Nephron (organoid): ENCODE data around the gene MPP3.

Source experiments
- H3K27ac Mint-ChIP-seq, 3 experiments: 2 replicates each; pipeline ENCODE4 v1.8.0; 2020; ENCODE audit warnings: mixed read lengths in 3 of 3, mild to moderate bottlenecking in 2 of 3, moderate library complexity in 1 of 3
- H3K27me3 Mint-ChIP-seq: 2 replicates; pipeline ENCODE4 v1.8.0; 2021; ENCODE audit warnings: low read depth, mild to moderate bottlenecking, moderate library complexity, mixed read lengths
- H3K36me3 Mint-ChIP-seq: 2 replicates; pipeline ENCODE4 v1.8.0; 2020; ENCODE audit warnings: low read depth, mixed read lengths
- H3K4me1 Mint-ChIP-seq: 2 replicates; pipeline ENCODE4 v1.8.0; 2020; ENCODE audit warnings: mixed read lengths
- H3K4me3 Mint-ChIP-seq, 3 experiments: 2 replicates each; pipeline ENCODE4 v1.8.0; 2020; ENCODE audit warnings: mild to moderate bottlenecking in 3 of 3, mixed read lengths in 3 of 3, moderate library complexity in 2 of 3
- H3K9me3 Mint-ChIP-seq: 2 replicates; pipeline ENCODE4 v1.8.0; 2020; ENCODE audit warnings: mixed read lengths
- TF ChIP-seq, protein P1 (sequence below), 3 experiments: fragments of 200-600 bp; sonication (generic); IDR thresholded peaks; one replicate each; pipeline ENCODE4 v1.5.0; 2021; ENCODE audit warnings: antibody characterized with exemption in 3 of 3; ENCODE audit not compliant: unreplicated experiment in 3 of 3

MPP3 gene

DNA sequence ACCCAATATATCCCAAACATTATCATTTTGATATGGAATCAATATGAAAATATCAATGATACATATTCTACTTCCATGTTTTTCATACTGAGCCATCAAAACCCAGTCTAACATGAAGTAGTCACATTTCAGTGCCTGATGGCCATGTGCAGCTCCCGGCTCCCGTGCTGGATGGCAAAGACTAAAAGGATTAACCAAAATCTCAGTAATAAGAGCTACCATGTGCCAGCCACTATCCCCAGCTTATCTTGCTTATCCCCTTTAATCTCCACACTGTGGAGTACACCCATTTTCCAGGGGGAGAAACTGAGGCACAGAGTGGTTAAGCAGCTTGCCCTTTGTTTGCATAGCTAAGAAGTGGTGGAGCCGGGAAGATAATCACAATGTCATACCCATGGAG is 23.2 kb upstream of the MPP3 start:
- Mint-ChIP-seq H3K27me3 (peaks cover 28% of the 10 kb centered on the region), H3K9me3 (no peaks in the 10 kb centered on the region), H3K36me3 (no peaks in the 10 kb centered on the region), H3K4me1 (peaks cover 5% of the 10 kb centered on the region), H3K4me3 (no peak overlapping the region), H3K27ac (no peak overlapping the region)
- TF ChIP-seq, protein P1, sequence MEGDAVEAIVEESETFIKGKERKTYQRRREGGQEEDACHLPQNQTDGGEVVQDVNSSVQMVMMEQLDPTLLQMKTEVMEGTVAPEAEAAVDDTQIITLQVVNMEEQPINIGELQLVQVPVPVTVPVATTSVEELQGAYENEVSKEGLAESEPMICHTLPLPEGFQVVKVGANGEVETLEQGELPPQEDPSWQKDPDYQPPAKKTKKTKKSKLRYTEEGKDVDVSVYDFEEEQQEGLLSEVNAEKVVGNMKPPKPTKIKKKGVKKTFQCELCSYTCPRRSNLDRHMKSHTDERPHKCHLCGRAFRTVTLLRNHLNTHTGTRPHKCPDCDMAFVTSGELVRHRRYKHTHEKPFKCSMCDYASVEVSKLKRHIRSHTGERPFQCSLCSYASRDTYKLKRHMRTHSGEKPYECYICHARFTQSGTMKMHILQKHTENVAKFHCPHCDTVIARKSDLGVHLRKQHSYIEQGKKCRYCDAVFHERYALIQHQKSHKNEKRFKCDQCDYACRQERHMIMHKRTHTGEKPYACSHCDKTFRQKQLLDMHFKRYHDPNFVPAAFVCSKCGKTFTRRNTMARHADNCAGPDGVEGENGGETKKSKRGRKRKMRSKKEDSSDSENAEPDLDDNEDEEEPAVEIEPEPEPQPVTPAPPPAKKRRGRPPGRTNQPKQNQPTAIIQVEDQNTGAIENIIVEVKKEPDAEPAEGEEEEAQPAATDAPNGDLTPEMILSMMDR (IDR thresholded peaks at IDR 0.05; ENCODE audit: unreplicated experiment in 3 of 3) = no peak

DNA sequence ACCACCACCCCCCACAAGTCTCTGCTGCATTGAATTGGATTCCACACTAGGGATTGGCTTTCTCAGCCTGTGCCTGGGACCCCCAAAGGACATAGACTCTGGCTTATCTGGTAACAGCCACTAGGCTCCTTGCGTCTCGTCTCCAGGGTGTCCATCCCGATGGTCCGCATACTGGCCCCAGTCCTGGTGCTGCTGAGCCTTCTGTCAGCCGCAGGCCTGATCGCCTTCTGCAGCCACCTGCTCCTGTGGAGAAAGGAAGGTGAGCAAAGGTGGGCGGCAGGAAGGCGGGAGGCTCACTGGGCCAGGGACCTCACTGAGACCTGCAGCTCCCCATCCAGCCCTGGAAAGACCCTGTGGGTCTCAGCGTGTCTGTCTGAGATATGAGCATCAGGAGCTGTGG is 22.1 kb upstream of the MPP3 start:
- no peaks in the 10 kb centered on the region for H3K36me3 Mint-ChIP-seq
- H3K4me3 Mint-ChIP-seq = no peak overlapping the region
- H3K27me3 Mint-ChIP-seq = peaks cover 28% of the 10 kb centered on the region
- H3K9me3 Mint-ChIP-seq = no peaks in the 10 kb centered on the region
- no peak overlapping the region for H3K27ac Mint-ChIP-seq
- TF ChIP-seq, protein P1 (IDR thresholded peaks at IDR 0.05; ENCODE audit: unreplicated experiment in 3 of 3) = no peak
- H3K4me1 Mint-ChIP-seq = no peaks in the 10 kb centered on the region

DNA sequence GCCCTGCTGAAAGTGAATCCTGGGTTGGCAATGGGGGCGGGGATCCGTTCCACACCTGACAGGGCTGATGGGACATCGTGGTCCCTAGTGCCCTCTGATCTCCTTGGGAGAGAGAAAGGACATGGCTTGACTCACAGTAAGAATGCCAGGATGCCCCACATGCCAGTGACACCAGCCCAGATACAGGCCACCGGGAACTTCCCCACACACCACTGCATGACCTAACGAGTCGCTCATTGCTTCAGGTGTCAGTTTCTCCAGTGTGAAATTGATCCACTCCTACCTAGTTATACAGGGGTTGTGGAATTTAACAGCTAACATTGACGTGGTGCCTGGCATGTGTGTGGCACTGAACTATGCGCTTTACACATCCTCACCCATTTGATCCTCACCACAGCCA is 21.6 kb upstream of the MPP3 start:
- no peaks in the 10 kb centered on the region for H3K9me3 Mint-ChIP-seq
- no peaks in the 10 kb centered on the region for H3K4me1 Mint-ChIP-seq
- H3K27ac Mint-ChIP-seq = no peak overlapping the region
- peaks cover 28% of the 10 kb centered on the region for H3K27me3 Mint-ChIP-seq
- H3K36me3 Mint-ChIP-seq = no peaks in the 10 kb centered on the region
- TF ChIP-seq, protein P1 (IDR thresholded peaks at IDR 0.05; ENCODE audit: unreplicated experiment in 3 of 3) = no peak
- no peak overlapping the region for H3K4me3 Mint-ChIP-seq

DNA sequence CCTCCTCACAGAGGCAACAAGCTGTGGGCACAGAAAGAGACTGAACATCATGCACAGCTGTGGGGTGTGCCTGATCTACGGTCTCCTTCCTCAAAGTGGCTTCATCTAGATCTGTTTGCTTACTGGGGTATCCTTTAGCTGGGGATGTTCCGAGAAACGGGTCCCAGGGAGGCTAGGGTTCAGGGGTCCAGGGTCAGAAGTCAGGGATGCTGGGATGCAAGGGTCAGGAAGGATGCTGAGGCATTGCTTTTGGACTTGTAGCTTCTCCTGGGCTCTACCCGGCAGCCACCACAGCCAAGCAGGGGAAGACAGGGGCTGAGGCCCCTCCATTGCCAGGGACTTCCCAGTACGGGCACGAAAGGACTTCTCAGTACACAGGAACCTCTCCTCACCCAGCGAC is 20.6 kb upstream of the MPP3 start:
- Mint-ChIP-seq H3K27me3 (peaks cover 28% of the 10 kb centered on the region), H3K27ac (no peak overlapping the region), H3K4me3 (no peak overlapping the region), H3K36me3 (no peaks in the 10 kb centered on the region), H3K4me1 (no peaks in the 10 kb centered on the region), H3K9me3 (no peaks in the 10 kb centered on the region)
- TF ChIP-seq, protein P1 (IDR thresholded peaks at IDR 0.05; ENCODE audit: unreplicated experiment in 3 of 3) = no peak

DNA sequence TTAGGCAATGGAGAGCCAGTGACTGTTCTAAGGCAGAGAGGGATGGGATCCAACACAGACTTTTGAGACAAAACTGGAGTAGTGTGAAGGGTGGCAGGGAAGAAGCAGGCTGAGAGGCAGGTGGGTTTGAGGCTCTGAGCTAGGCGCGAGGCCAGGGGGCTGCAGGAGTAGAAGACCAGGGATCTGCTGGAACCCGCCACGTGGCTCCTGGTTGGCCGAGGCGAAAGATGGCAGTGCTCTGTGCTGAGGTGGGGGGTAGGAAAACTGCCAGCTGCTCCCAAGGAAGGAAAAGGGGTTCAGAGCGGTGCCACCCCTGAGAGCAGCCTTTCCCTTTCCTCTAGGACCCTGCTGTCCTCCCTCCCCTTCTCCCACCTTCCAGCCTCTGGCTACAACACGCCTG is 19.6 kb upstream of the MPP3 start:
- Mint-ChIP-seq H3K4me3 (no peak overlapping the region), H3K27ac (no peak overlapping the region), H3K9me3 (no peaks in the 10 kb centered on the region), H3K4me1 (peaks cover under 1% of the 10 kb centered on the region), H3K27me3 (peaks cover 25% of the 10 kb centered on the region), H3K36me3 (no peaks in the 10 kb centered on the region)
- TF ChIP-seq, protein P1 (IDR thresholded peaks at IDR 0.05; ENCODE audit: unreplicated experiment in 3 of 3) = no peak

DNA sequence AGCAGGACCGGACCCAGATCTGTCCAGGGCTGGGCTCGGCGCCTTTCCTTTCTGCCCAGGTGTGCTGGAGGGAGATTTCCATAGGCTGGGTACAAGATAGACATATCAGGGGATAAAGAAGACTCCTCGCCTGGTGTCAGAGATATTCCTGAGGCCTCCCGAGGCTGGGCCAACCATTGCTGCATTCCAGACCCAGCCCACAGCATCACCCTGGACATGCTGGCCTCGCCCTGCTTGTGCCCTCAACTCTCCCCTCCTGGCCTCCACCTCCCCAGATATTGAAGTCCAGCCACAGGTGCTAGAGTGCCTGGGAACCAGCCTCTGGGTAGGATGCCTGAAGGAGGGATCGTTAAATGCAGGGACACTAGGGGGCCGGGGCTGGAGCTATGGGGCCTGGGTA is 16.2 kb upstream of the MPP3 start:
- Mint-ChIP-seq H3K36me3 (no peaks in the 10 kb centered on the region), H3K4me1 (peaks cover 20% of the 10 kb centered on the region), H3K9me3 (no peaks in the 10 kb centered on the region), H3K4me3 (no peak overlapping the region), H3K27me3 (peaks cover 15% of the 10 kb centered on the region), H3K27ac (no peak overlapping the region)
- TF ChIP-seq, protein P1 (IDR thresholded peaks at IDR 0.05; ENCODE audit: unreplicated experiment in 3 of 3) = no peak
